22Rv1 (cell line): ENCODE measurements around the gene MGME1.

ENCODE experiments used
- CTCF ChIP-seq: fragments of 450-650 bp; IDR thresholded peaks from 2 replicates; pipeline ENCODE4 v1.5.1; 2017; ENCODE audit warnings: mild to moderate bottlenecking
- ZFX ChIP-seq: fragments of 450-650 bp; IDR thresholded peaks from 2 replicates; pipeline ENCODE4 v1.6.1; 2017; ENCODE audit warnings: antibody characterized with exemption, borderline replicate concordance

- TF ChIP-seq CTCF: no peak
- TF ChIP-seq ZFX: no peak
These were observed 45.6 kb downstream of the MGME1 start for GRCh38 chr20:18014411-18014810.
